ENCODE results near the gene MCM8. TPM values are rescaled to one million over a fixed set of nuclear protein-coding genes. Genes with fewer than 3 reads are reported as not detected.

Gene MCM8
- total RNA-seq, 4 donors from 2014 or later = 4.6 to 7.4 (median 6.0) TPM

DNA sequence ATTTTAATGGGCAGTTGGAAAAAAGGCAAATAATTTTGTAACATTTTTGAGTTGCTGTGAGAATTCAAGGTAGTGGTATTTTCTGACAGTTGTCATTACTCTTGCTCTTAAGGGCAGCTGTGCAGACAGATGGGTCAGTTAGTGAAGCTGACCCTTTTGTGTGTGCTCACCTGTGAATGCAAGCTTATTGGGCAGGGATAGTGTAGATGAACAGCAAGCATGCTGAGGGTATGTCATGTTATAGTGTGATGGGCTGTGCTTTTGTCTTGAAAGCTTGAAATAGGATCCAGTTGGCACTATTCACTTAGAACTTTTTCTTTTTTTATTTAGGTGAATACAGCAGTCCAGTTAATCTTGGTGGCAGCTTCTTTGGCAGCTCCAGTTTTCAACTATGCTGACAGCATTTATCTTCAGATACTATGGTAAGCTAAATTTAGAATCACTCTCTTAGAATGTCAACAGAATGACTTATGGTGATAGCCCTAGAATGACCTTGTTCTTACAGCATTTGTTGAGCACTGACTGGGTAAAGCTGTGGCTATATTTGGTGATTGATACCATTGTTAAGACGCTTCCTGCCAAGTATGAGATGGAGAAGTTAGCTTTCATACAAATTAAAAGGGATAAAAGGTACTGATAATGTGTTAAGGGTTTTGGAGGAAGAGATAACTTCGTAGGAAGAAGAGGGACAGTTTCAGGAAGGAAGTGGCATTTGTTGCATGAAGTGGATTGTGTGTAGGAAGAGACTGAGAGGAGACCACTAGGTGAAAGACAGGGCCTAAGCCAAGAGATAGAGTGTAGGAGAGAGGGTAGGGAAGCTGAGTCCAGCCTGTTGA lies 83.9 kb downstream of the MCM8 start:
- TF ChIP-seq POLR2A (IDR thresholded peaks at IDR 0.05) (no peak), POLR2AphosphoS5 (IDR thresholded peaks at IDR 0.05) (peak; percentile 57)
- 32 to 37% methylated on average over 2 of the region's 2 CpGs for WGBS, 2 donors (ENCODE audit: low coverage in 1 of 2)
- Histone ChIP-seq H3K27me3 (no peaks in the 10 kb centered on the region), H3K27ac (peak overlapping the region in 2 of 4 donors; percentile 11 to 48), H3K9me3 (no peaks in the 10 kb centered on the region), H3K4me1 (peaks cover 0 to 36% (median 7%) of the 10 kb centered on the region in 3 donors), H3K36me3 (peaks cover 3 to 49% of the 10 kb centered on the region in 2 donors), H3K4me3 (no peak overlapping the region)
- ATAC-seq = no peak

DNA sequence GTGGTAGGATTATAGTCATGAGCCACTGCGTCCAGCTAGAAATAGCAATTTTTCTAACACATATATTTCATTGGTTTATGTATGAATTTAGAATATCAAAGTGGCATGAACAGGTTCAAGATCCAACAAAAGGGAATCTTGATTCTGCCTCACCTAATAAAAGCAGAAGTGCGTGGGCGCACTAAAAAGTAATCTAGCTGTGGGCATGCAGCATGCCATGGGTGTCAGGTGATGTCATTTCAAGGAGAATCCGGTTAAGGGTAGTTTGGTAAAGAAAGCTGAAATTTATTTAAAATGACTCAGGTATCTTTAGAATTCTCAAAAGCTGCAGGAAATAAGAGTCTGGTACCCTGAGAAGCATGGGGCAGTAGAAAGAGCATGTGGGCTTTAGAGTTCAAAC lies 85.8 kb downstream of the MCM8 start:
- Histone ChIP-seq H3K4me3 (no peak overlapping the region), H3K4me1 (peaks cover 0 to 21% (median 7%) of the 10 kb centered on the region in 3 donors), H3K27me3 (no peaks in the 10 kb centered on the region), H3K27ac (no peak overlapping the region), H3K36me3 (peaks cover 3 to 67% of the 10 kb centered on the region in 2 donors), H3K9me3 (no peaks in the 10 kb centered on the region)
- TF ChIP-seq, protein P1, sequence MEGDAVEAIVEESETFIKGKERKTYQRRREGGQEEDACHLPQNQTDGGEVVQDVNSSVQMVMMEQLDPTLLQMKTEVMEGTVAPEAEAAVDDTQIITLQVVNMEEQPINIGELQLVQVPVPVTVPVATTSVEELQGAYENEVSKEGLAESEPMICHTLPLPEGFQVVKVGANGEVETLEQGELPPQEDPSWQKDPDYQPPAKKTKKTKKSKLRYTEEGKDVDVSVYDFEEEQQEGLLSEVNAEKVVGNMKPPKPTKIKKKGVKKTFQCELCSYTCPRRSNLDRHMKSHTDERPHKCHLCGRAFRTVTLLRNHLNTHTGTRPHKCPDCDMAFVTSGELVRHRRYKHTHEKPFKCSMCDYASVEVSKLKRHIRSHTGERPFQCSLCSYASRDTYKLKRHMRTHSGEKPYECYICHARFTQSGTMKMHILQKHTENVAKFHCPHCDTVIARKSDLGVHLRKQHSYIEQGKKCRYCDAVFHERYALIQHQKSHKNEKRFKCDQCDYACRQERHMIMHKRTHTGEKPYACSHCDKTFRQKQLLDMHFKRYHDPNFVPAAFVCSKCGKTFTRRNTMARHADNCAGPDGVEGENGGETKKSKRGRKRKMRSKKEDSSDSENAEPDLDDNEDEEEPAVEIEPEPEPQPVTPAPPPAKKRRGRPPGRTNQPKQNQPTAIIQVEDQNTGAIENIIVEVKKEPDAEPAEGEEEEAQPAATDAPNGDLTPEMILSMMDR (IDR thresholded peaks at IDR 0.05) = no peak
- TF ChIP-seq EP300 (IDR thresholded peaks at IDR 0.05) = no peak
- no peak for TF ChIP-seq POLR2A (IDR thresholded peaks at IDR 0.05)
- no peak for TF ChIP-seq POLR2AphosphoS5 (IDR thresholded peaks at IDR 0.05)
- ATAC-seq = no peak
- WGBS, 2 donors (ENCODE audit: low coverage in 1 of 2) = 89 to 97% methylated on average over 4 of the region's 4 CpGs

DNA sequence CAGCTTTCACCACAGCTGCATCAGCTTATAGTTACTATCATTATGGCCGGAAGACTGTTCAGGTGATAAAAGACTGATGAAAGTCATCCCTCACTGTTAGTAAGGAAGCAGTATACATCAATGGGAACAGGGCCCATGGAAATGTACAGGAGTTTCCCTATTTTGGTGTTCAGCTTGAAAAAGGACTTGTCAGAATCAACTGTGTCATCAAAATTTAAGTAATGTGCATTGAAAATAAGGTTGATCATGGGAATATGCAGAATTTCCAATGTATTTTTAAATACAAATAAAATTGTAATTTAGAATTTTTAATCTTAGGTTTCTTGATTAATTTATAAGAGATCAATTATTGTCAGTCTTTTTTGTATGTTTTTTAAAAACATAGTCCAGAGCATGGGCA lies 86.6 kb downstream of the MCM8 start:
- Histone ChIP-seq H3K27me3 (no peaks in the 10 kb centered on the region), H3K4me1 (peaks cover 0 to 21% (median 7%) of the 10 kb centered on the region in 3 donors), H3K9me3 (no peaks in the 10 kb centered on the region), H3K27ac (no peak overlapping the region), H3K36me3 (peaks cover 3 to 76% of the 10 kb centered on the region in 2 donors), H3K4me3 (no peak overlapping the region)
- ATAC-seq = no peak
- TF ChIP-seq, protein P1 (IDR thresholded peaks at IDR 0.05) = no peak
- TF ChIP-seq POLR2A (IDR thresholded peaks at IDR 0.05) = no peak
- no peak for TF ChIP-seq EP300 (IDR thresholded peaks at IDR 0.05)
- no peak for TF ChIP-seq POLR2AphosphoS5 (IDR thresholded peaks at IDR 0.05)
- WGBS, 2 donors (ENCODE audit: low coverage in 1 of 2) = 75 to 100% methylated on average over 1 of the region's 1 CpG

DNA sequence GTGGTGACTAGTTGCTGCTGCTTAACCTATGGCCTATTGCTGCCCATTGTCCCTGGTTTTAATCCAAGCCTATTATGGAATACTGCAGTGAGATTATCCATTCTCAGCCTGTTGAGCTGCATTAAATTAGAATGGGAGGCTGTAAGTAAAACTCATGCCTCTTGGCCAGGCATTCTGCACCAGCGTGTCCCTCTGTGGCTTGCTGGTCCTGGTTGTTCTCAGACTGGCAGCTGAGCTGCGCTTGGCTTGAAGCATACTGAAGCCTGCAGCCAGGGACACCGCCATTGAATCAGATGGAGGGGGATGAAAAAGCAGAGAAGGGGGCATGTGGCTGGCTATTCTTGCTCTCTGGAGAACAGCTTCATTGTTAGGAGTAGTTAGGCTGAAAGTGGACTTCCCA lies 87.8 kb downstream of the MCM8 start:
- TF ChIP-seq, protein P1 (IDR thresholded peaks at IDR 0.05) = no peak
- TF ChIP-seq POLR2A (IDR thresholded peaks at IDR 0.05) = no peak
- no peak for TF ChIP-seq EP300 (IDR thresholded peaks at IDR 0.05)
- no peak for TF ChIP-seq POLR2AphosphoS5 (IDR thresholded peaks at IDR 0.05)
- Histone ChIP-seq H3K9me3 (no peaks in the 10 kb centered on the region), H3K4me3 (no peak overlapping the region), H3K4me1 (peaks cover 0 to 18% (median 7%) of the 10 kb centered on the region in 3 donors), H3K36me3 (peaks cover 3 to 83% of the 10 kb centered on the region in 2 donors), H3K27me3 (no peaks in the 10 kb centered on the region), H3K27ac (no peak overlapping the region)
- 80% methylated on average over 1 of the region's 3 CpGs; no CpG with 5 or more reads in 1 of the 2 donors for WGBS, 2 donors (ENCODE audit: low coverage in 1 of 2)
- no peak for ATAC-seq

DNA sequence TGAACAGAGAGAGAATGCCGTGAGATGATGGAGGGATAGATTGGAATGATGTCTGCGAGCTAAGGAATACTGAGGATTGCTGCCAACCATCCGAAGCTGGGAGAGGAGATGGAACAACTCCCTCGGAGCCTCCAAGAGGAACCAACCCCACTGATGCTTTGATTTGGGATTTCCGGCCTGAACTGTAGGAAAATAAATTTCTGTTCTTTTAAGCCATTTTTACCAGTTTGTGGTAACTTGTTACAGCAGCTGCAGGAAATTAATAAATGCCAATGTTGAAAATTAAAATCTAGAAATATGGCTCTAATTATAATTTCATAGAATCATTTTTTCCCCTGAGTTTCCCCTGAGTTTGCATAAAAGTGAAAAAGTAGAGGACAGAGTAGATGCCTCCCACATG lies 89.3 kb downstream of the MCM8 start:
- H3K4me3 ChIP-seq = no peak overlapping the region
- ATAC-seq = no peak
- peaks cover 3 to 76% of the 10 kb centered on the region in 2 donors for H3K36me3 ChIP-seq
- 69 to 79% methylated on average over 5 of the region's 5 CpGs for WGBS, 2 donors (ENCODE audit: low coverage in 1 of 2)
- H3K27me3 ChIP-seq = no peaks in the 10 kb centered on the region
- peaks cover 0 to 4% (median 0%) of the 10 kb centered on the region in 3 donors for H3K4me1 ChIP-seq
- TF ChIP-seq POLR2A (IDR thresholded peaks at IDR 0.05) (no peak), EP300 (IDR thresholded peaks at IDR 0.05) (no peak), POLR2AphosphoS5 (IDR thresholded peaks at IDR 0.05) (no peak)
- TF ChIP-seq, protein P1 (IDR thresholded peaks at IDR 0.05) = no peak
- H3K9me3 ChIP-seq = no peaks in the 10 kb centered on the region
- H3K27ac ChIP-seq = no peak overlapping the region

Data from gastroesophageal sphincter (tissue), 4 donors.